Liver (tissue), 3 donors: Measurements from ENCODE around the gene CHADL.

Experiments
- ATF3 ChIP-seq: IDR thresholded peaks from 2 replicates; pipeline ENCODE4 v1.6.1; 2016; ENCODE audit warnings: antibody characterized with exemption
- GABPA ChIP-seq, 2 donors: IDR thresholded peaks in 1 of 2; conservative IDR thresholded peaks in 1 of 2; 2 replicates each; pipeline ENCODE4 v1.6.1; 2016; ENCODE audit warnings: antibody characterized with exemption in 2 of 2, mild to moderate bottlenecking in 1 of 2, moderate library complexity in 1 of 2
- HNF4A ChIP-seq, 2 donors: conservative IDR thresholded peaks; 2 replicates each; pipeline ENCODE4 v1.6.1; 2016; ENCODE audit warnings: antibody characterized with exemption in 2 of 2, mild to moderate bottlenecking in 2 of 2
- JUND ChIP-seq, 2 donors: IDR thresholded peaks; 2 replicates each; pipeline ENCODE4 v1.6.1; 2016; ENCODE audit warnings: antibody characterized with exemption in 2 of 2
- RAD21 ChIP-seq, 2 donors: IDR thresholded peaks; 2 replicates each; pipeline ENCODE4 v1.6.1; 2016; ENCODE audit warnings: antibody characterized with exemption in 2 of 2, mild to moderate bottlenecking in 2 of 2
- REST ChIP-seq: IDR thresholded peaks from 2 replicates; pipeline ENCODE4 v1.6.1; 2016; ENCODE audit warnings: antibody characterized with exemption, mild to moderate bottlenecking
- SP1 ChIP-seq: IDR thresholded peaks from 2 replicates; pipeline ENCODE4 v1.6.1; 2018; ENCODE audit warnings: antibody characterized with exemption, mild to moderate bottlenecking
- TAF1 ChIP-seq: conservative IDR thresholded peaks from 2 replicates; pipeline ENCODE4 v1.6.1; 2016; ENCODE audit warnings: antibody characterized with exemption, mild to moderate bottlenecking
- YY1 ChIP-seq: IDR thresholded peaks from 2 replicates; pipeline ENCODE4 v1.6.1; 2016; ENCODE audit warnings: antibody characterized with exemption, mild to moderate bottlenecking
- ZBTB33 ChIP-seq: IDR thresholded peaks from 2 replicates; pipeline ENCODE4 v1.6.1; 2016; ENCODE audit warnings: antibody characterized with exemption
- TF ChIP-seq, protein P1 (sequence below): fragments of 150-350 bp; IDR thresholded peaks from 2 replicates; pipeline ENCODE4 v1.5.1; 2017; ENCODE audit warnings: improper control_type of control experiment, low read depth, low read length; ENCODE audit not compliant: missing input control
- TF ChIP-seq, protein P2 (sequence below): IDR thresholded peaks from 2 replicates; pipeline ENCODE4 v1.6.1; 2016; ENCODE audit warnings: antibody characterized with exemption
- donor health status: healthy.
- donor health status: healthy.

DNA sequence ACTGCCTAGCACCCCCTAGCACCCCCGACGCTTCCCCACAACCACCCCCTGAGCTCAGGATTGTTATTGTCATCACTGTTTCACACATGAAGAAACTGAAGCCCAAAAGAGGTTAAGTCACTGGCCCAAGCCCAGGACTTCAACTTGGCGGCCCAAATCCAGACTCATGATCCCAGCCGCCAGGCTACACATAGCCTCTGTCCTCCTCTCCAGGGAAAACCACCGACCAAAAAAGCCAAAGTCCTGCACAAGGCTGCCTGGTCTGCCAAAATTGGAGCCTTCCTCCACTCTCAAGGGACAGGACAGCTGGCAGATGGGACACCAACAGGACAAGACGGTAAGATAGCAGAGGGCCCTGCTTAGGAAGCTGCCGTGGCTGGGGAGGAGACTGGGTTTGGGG, 24.8 kb downstream of the CHADL start:
- TF ChIP-seq, protein P1, sequence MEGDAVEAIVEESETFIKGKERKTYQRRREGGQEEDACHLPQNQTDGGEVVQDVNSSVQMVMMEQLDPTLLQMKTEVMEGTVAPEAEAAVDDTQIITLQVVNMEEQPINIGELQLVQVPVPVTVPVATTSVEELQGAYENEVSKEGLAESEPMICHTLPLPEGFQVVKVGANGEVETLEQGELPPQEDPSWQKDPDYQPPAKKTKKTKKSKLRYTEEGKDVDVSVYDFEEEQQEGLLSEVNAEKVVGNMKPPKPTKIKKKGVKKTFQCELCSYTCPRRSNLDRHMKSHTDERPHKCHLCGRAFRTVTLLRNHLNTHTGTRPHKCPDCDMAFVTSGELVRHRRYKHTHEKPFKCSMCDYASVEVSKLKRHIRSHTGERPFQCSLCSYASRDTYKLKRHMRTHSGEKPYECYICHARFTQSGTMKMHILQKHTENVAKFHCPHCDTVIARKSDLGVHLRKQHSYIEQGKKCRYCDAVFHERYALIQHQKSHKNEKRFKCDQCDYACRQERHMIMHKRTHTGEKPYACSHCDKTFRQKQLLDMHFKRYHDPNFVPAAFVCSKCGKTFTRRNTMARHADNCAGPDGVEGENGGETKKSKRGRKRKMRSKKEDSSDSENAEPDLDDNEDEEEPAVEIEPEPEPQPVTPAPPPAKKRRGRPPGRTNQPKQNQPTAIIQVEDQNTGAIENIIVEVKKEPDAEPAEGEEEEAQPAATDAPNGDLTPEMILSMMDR, result no peak
- TF ChIP-seq, protein P2, sequence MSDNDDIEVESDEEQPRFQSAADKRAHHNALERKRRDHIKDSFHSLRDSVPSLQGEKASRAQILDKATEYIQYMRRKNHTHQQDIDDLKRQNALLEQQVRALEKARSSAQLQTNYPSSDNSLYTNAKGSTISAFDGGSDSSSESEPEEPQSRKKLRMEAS, result no peak
- TF ChIP-seq TAF1, result no peak
- TF ChIP-seq GABPA (IDR thresholded peaks at IDR 0.05 in 1 of 2, conservative IDR thresholded peaks at IDR 0.05 in 1 of 2), result no peak
- TF ChIP-seq JUND (IDR thresholded peaks at IDR 0.05), result no peak
- no peak for TF ChIP-seq RAD21 (IDR thresholded peaks at IDR 0.05)
- TF ChIP-seq ATF3, result no peak
- TF ChIP-seq ZBTB33, result no peak
- TF ChIP-seq REST, result no peak
- TF ChIP-seq SP1, result no peak
- TF ChIP-seq YY1, result no peak
- no peak for TF ChIP-seq HNF4A (conservative IDR thresholded peaks at IDR 0.05)
